OCI-LY3 (cell line): ENCODE measurements around the gene EMID1.

ENCODE experiments used
- H2AFZ ChIP-seq: fragments of 200-600, 300-600 bp; shearing (Covaris generic); 2 replicates; pipeline ENCODE4 v1.6.0; 2014; ENCODE audit warnings: antibody characterized with exemption, low read depth, low read length
- H3K27ac ChIP-seq: fragments of 200-600, 300-600 bp; sonication (generic); 2 replicates; pipeline ENCODE4 v1.5.1; 2014; ENCODE audit warnings: mild to moderate bottlenecking, low read length, moderate library complexity, mixed read lengths
- H3K27me3 ChIP-seq: fragments of 200-600, 300-600 bp; sonication (generic); 2 replicates; pipeline ENCODE4 v1.6.1; 2014; ENCODE audit warnings: low read depth, low read length, mixed read lengths
- H3K36me3 ChIP-seq: fragments of 200-600, 300-600 bp; sonication (generic); replicated peaks from 2 replicates; pipeline ENCODE3; 2014; ENCODE audit warnings: low read depth, low read length, mixed read lengths
- H3K4me1 ChIP-seq: fragments of 300-600, 200-600 bp; sonication (generic); 2 replicates; pipeline ENCODE4 v1.6.1; 2014; ENCODE audit warnings: low read length, mixed read lengths
- H3K4me2 ChIP-seq: fragments of 200-600, 300-600 bp; sonication (generic); 2 replicates; pipeline ENCODE4 v1.6.1; 2014; ENCODE audit warnings: low read length, mixed read lengths
- H3K4me3 ChIP-seq: fragments of 300-600, 200-600 bp; sonication (generic); 2 replicates; pipeline ENCODE4 v1.5.1; 2014; ENCODE audit warnings: antibody characterized with exemption, mild to moderate bottlenecking, low read length, moderate library complexity
- H3K79me2 ChIP-seq: fragments of 300-600, 200-600 bp; shearing (Covaris generic); 2 replicates; pipeline ENCODE4 v1.6.1; 2014; ENCODE audit warnings: mild to moderate bottlenecking, low read length, mixed read lengths
- H3K9ac ChIP-seq: fragments of 300-600, 200-600 bp; shearing (Covaris generic); 2 replicates; pipeline ENCODE4 v1.6.0; 2014; ENCODE audit warnings: mild to moderate bottlenecking, low read length, moderate library complexity
- H3K9me3 ChIP-seq: fragments of 200-600, 300-600 bp; shearing (Covaris generic); 2 replicates; pipeline ENCODE4 v1.6.1; 2014; ENCODE audit warnings: low read length, mixed read lengths; ENCODE audit not compliant: insufficient read depth
- H4K20me1 ChIP-seq: fragments of 200-600, 300-600 bp; sonication (generic); 2 replicates; pipeline ENCODE4 v1.6.1; 2016; ENCODE audit warnings: low read length, mixed read lengths; ENCODE audit not compliant: insufficient read depth
- CTCF ChIP-seq: fragments of 200-600, 300-600 bp; sonication (generic); IDR thresholded peaks from 2 replicates; pipeline ENCODE4 v1.5.1; 2014; ENCODE audit warnings: antibody characterized with exemption, low read length, low read depth
- EZH2phosphoT487 ChIP-seq: fragments of 200-600 bp; shearing (Covaris generic); IDR thresholded peaks from 2 replicates; pipeline ENCODE4 v1.6.1; 2018; ENCODE audit warnings: antibody characterized with exemption, mixed run types, low read depth

Gene EMID1

GRCh38 chr22:29208879-29209623, 3.4 kb downstream of the EMID1 start:
- Histone ChIP-seq H3K4me3 (no peak overlapping the region), H3K36me3 (no peaks in the 10 kb centered on the region), H2AFZ (no peak overlapping the region), H4K20me1 (no peaks in the 10 kb centered on the region), H3K4me2 (no peak overlapping the region), H3K79me2 (no peaks in the 10 kb centered on the region), H3K9ac (no peak overlapping the region), H3K9me3 (no peaks in the 10 kb centered on the region), H3K27ac (no peak overlapping the region), H3K27me3 (peaks cover 71% of the 10 kb centered on the region), H3K4me1 (no peaks in the 10 kb centered on the region)
- TF ChIP-seq EZH2phosphoT487 = no peak
- TF ChIP-seq CTCF = no peak

- Histone ChIP-seq H3K9ac (no peak overlapping the region), H3K79me2 (no peaks in the 10 kb centered on the region), H3K27ac (no peak overlapping the region), H3K9me3 (no peaks in the 10 kb centered on the region), H3K36me3 (no peaks in the 10 kb centered on the region), H3K27me3 (peaks cover 71% of the 10 kb centered on the region), H3K4me3 (no peak overlapping the region), H3K4me1 (no peaks in the 10 kb centered on the region), H2AFZ (no peak overlapping the region), H3K4me2 (no peak overlapping the region), H4K20me1 (no peaks in the 10 kb centered on the region)
- TF ChIP-seq CTCF (no peak), EZH2phosphoT487 (no peak)
These were observed 3.9 kb downstream of the EMID1 start for GRCh38 chr22:29209624-29209929.

DNA sequence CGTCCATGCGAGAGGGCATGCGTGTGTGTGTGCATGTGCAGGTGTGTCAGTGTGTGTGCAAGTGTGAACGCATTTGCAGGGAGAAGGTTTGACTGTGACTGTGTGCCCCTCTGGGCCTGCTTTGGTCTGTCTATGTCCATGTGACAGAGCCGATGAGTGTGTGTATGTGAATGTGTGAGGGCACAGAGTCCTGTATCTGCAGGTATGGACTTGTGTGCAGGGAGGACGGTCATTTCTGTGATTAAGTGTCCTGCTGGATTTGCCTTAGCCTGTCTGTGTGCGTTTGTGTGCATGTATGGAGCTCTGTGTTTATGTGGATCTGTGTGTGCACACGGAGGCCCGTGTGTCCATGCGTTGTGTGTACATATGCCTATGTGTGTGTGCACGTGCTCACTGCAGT, 5.4 kb downstream of the EMID1 start:
- H3K27ac ChIP-seq = no peak overlapping the region
- no peaks in the 10 kb centered on the region for H3K79me2 ChIP-seq
- no peak for TF ChIP-seq EZH2phosphoT487
- TF ChIP-seq CTCF = no peak
- no peak overlapping the region for H3K4me2 ChIP-seq
- peaks cover 73% of the 10 kb centered on the region for H3K27me3 ChIP-seq
- no peak overlapping the region for H2AFZ ChIP-seq
- peaks cover 5% of the 10 kb centered on the region; the same call in 1 of the 2 replicates for H3K4me1 ChIP-seq
- no peaks in the 10 kb centered on the region for H3K9me3 ChIP-seq
- no peaks in the 10 kb centered on the region for H4K20me1 ChIP-seq
- no peak overlapping the region for H3K9ac ChIP-seq
- H3K36me3 ChIP-seq = no peaks in the 10 kb centered on the region
- no peak overlapping the region for H3K4me3 ChIP-seq

- Histone ChIP-seq H2AFZ (no peak overlapping the region), H3K36me3 (no peaks in the 10 kb centered on the region), H3K79me2 (no peaks in the 10 kb centered on the region), H3K9me3 (no peaks in the 10 kb centered on the region), H3K27ac (no peak overlapping the region), H4K20me1 (no peaks in the 10 kb centered on the region), H3K4me1 (peaks cover 9% of the 10 kb centered on the region; the same call in 1 of the 2 replicates), H3K4me2 (no peak overlapping the region), H3K27me3 (peaks cover 69% of the 10 kb centered on the region), H3K4me3 (no peak overlapping the region), H3K9ac (no peak overlapping the region)
- TF ChIP-seq CTCF (no peak), EZH2phosphoT487 (no peak)
These were observed 5.8 kb downstream of the EMID1 start for GRCh38 chr22:29211466-29211865.
